ENCODE measurements around the gene BYSL. TPM values are rescaled to one million over a fixed set of nuclear protein-coding genes. Genes with fewer than 3 reads are reported as not detected.

BYSL gene
- total and polyA plus RNA-seq, 9 of the 15 experiments (the other 6 are each of a cell fraction or from before 2014, with no cell fraction given): 22.2 to 92.3 (median 53.4) TPM

GRCh38 chr6:41892921-41893564, 28.3 kb upstream of the BYSL start (continued):
- TF ChIP-seq HES1 (IDR thresholded peaks at IDR 0.05; ENCODE audit: low read depth) (no peak), MNT (conservative IDR thresholded peaks at IDR 0.05) (peak in 1 of 2 experiments; percentile 42; a peak in 1 of 4 replicates), YY1 (IDR thresholded peaks at IDR 0.05; ENCODE audit: borderline replicate concordance in 1 of 3, control insufficient read depth in 1 of 3, extremely low read depth in 1 of 3, insufficient read depth in 3 of 3, insufficient read length in 1 of 3, insufficient replicate concordance in 2 of 3, low read depth in 1 of 3, low read length in 2 of 3) (no peak), HDAC2 (IDR thresholded peaks at IDR 0.05) (peak; percentile 47; the same call in 1 of the 2 replicates), HDAC1 (IDR thresholded peaks at IDR 0.05) (0 out of 4 replicates have a peak, but pooled peaks of 1 of the 2 experiments have one; percentile 25), KDM1A (IDR thresholded peaks at IDR 0.05) (peak; percentile 85 to 86), FOSL1 (tag; conservative IDR thresholded peaks at IDR 0.05) (no peak), RCOR1 (IDR thresholded peaks at IDR 0.05; ENCODE audit: borderline replicate concordance in 1 of 2, low read depth in 2 of 2, low read length in 2 of 2) (peak in 1 of 2 experiments; percentile 78; a peak in 2 of 4 replicates), TARDBP (IDR thresholded peaks at IDR 0.05) (no peak)
